ENCODE data around the gene MOXD1.

DNA sequence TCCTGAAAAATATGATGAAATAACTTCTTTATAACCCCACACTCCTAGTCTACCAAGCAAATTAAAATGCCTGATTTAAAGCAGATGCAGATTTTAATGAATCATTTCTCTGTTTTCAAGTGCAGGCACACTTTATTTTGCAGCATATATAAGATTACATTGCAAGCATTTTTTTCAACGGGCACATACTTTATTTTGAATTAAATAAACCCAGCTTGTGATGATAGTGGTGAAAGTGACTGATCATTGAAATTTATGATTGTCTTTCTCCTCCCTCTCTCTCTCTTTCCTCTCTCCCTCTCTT is 12.2 kb upstream of the MOXD1 start:
- TF ChIP-seq, protein P1, sequence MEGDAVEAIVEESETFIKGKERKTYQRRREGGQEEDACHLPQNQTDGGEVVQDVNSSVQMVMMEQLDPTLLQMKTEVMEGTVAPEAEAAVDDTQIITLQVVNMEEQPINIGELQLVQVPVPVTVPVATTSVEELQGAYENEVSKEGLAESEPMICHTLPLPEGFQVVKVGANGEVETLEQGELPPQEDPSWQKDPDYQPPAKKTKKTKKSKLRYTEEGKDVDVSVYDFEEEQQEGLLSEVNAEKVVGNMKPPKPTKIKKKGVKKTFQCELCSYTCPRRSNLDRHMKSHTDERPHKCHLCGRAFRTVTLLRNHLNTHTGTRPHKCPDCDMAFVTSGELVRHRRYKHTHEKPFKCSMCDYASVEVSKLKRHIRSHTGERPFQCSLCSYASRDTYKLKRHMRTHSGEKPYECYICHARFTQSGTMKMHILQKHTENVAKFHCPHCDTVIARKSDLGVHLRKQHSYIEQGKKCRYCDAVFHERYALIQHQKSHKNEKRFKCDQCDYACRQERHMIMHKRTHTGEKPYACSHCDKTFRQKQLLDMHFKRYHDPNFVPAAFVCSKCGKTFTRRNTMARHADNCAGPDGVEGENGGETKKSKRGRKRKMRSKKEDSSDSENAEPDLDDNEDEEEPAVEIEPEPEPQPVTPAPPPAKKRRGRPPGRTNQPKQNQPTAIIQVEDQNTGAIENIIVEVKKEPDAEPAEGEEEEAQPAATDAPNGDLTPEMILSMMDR (IDR thresholded peaks at IDR 0.05): no peak
- TF ChIP-seq EZH2 (IDR thresholded peaks at IDR 0.05): no peak
- no peak for TF ChIP-seq EZH2phosphoT487 (IDR thresholded peaks at IDR 0.05)
